Measurements from ENCODE around the gene MYO1G. TPM values are rescaled to one million over a fixed set of nuclear protein-coding genes. Genes with fewer than 3 reads are reported as not detected.

The MYO1G gene
- polyA plus RNA-seq, 1 donor: 0.59 TPM

- no peak for DNase-seq
These were observed 12.7 kb downstream of the MYO1G start for GRCh38 chr7:44965937-44966730.

GRCh38 chr7:44965441-44965903, 13.3 kb downstream of the MYO1G start:
- no peak for DNase-seq

DNA sequence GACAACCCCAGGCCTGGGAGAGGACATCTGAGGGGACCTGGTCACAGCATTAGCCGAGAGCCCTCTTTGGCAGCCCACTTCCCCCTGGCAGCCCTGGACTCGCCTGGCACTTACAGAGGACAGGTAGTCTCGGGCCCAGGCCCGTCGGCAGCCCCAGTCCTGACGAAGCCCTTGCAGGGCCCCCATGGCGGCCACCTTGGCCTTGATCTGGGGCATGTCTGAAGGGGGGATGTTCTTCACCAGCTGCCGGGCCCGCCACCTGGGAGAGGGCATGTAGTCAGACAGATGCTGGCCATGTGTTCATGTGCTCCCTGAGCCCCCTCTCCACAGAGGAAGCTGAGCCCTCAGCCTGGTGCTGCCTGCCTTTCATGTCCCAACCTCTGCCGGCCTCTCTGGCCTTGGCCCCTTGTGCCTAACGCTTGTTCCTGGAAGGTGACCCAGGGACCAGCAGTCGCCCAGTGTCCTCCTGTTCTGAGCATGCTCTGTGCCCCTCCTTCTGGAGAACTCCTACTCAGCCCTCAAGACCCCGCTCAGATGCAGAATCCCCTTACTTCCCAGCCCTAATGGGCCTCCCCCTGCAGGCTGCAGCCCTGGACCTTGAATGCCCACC, 13.9 kb downstream of the MYO1G start:
- no peak for DNase-seq

- DNase-seq: no peak
These were observed 14.4 kb downstream of the MYO1G start for GRCh38 chr7:44964384-44964830.

GRCh38 chr7:44963364-44964290, 15.2 kb downstream of the MYO1G start:
- DNase-seq: no peak

DNA sequence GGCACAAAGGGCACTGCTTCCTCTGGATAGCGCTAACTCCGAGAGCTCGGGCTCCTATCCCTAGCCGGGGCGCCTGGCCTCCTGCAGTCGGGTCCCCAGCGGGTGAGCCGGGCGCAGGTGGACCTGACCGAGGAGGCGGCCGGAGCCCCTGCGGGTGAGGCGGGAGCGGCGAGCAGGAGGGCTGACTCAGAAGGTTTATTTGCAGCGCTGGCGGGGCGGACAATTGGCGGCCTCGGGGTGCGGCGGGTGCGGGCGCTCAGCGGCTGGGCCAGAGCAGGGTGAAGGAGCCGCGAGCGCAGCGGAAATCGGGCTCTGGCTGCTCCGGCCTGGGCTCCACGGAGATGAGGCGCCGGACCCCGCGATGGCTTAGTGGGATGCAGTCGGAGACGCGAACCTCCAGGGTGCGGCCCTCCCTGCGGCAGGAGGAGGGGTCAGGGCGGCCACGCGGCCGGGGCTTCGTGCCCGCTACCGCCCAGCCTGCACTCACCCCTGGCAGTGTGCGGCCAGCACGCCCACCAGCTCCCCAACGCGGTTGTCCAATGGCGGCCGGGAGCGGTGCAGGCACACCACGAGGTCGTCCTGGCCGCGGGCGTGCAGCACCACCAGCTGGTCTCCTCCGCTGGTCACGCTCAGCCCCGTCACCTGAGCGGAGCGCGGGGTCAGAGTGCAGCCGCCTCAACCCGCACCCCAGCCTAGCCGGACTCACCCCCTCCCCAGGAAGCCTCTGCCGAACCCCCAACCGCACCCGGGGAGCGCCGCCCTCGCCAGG, 16.1 kb downstream of the MYO1G start:
- peak; percentile 39 for DNase-seq

- DNase-seq: no peak
These were observed 16.9 kb downstream of the MYO1G start for GRCh38 chr7:44961844-44962482.

GRCh38 chr7:44960011-44960580, 18.7 kb downstream of the MYO1G start:
- no peak for DNase-seq

DNA sequence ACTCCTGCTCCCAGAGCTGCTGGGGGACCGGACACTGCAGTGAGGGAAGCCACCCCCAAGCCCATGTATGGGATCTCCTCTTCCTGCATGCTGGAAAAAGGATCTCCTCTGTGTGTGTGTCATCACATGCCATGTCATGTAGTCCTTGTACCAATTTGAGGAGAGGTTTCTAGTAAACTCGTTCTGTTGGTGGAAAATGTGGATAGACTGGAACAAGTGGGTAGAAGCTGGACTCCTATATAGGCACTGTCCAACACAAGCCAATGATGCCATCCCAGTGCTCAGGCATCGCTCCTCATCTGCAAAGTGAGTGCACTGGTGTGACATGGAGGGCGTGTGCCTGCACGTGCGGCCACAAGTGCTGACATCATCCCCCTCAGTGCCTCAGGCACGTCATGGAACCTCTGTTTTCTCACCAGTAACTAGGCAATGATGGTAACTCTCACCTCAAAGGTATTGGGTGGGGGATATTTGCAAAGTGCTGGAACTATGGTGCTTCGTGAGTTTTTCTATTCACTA, 19.3 kb downstream of the MYO1G start:
- DNase-seq: no peak

DNA sequence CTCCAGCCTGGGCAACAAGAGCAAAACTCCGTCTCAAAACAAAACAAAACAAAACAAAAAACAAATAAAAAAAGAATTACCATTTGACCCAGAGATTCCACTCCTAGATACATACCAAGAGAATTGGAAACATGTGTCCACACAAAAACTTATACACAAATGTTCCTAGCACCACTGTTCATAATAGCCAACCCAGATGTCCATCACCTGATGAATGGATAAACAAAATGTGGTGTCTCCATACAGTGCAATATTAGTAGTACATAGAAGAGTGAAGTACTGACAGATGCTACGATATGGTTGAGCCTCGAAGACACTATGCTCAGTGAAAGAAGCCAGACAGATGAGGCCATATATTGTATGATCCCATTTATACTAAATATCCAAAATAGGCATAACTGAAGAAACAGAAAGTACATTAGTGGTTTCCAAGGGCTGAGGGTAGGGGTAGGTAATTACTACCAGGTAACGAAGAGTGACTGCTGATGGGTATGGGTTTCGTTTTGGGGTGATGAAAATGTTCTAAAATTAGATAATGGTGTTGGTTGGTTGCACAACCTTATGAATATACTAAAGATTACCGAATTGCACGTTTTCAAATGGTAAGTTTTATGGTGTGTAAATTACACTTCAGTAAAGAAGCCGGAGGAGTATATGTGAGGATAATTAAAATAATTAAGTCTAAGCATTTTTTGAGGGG, 20.0 kb downstream of the MYO1G start:
- no peak for DNase-seq

DNA sequence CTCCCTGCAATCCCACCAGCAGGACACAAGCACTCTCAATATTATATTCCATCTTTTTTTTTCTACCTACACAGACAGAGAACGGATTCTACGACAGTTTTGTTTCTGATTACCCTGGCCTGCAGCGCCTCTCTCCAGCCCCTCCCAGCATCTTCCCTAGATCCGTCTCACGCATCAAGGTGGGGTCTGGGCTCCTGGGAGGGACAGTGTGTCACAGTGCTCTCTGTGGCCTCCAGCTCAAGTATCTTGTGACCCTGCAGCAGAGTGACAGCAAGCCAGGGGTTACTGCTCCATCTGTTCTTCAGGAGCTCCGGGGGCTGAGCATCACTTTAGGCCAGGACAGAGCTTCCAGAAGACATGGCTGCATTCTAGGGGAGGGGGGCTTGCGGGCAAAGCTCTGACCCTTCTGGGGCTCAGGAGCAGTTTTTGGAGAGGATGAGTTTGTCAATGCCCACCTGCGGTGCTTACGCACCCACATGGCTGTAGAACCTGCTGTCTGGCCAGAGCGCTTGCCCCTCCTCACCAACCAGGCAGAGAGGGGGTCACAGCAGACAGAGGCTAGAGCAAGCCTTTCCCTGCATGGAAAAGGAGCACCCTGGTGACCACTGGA, 22.6 kb downstream of the MYO1G start:
- DNase-seq: no peak

DNA sequence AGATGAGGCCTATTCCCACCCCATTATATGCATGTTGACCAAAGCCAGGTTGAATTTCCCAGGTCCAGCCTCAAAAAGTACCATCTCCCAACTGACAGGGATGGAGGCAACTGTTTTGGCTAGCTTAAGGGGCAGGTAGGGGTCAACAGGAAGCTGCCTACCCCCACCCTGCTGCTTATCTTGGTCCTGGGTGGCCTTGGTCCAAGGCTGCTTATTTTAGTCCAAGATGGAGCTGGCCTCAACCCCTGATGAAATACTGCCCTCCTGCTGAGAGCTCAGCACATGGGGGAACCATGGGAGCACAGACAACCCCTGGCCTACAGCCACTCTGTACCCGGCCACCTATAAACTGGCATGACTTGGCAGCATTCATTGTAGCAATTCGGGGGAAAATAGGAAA, 23.1 kb downstream of the MYO1G start:
- no peak for DNase-seq

GRCh38 chr7:44953156-44953555, 25.7 kb downstream of the MYO1G start:
- no peak for DNase-seq

- no peak for DNase-seq
These were observed 29.5 kb downstream of the MYO1G start for GRCh38 chr7:44949303-44949702.

- no peak for DNase-seq
These were observed 33.3 kb downstream of the MYO1G start for GRCh38 chr7:44945479-44945878.

GRCh38 chr7:44944821-44945220, 34.0 kb downstream of the MYO1G start:
- DNase-seq: no peak

DNA sequence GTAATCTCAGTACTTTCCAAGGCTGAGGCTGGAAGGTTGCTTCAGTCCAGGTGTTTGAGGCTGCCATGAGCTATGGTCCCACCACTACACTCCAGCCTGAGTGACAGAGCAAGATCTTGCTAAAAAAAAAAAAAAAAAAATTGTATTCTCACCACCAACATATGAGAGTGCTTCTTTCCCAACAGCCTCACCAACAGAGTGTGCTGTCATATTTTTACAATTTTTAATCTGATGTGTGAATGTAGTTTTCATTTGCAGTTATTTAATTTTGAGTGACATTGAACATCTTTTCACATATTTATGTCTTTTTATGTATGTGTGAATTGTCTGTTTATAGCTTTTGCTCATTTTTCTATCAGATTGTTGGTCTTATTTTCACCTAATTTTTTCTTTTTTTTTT, 35.2 kb downstream of the MYO1G start:
- no peak for DNase-seq

- no peak for DNase-seq
These were observed 41.4 kb downstream of the MYO1G start for GRCh38 chr7:44937426-44937825.

- no peak for DNase-seq
These were observed 42.5 kb downstream of the MYO1G start for GRCh38 chr7:44936322-44936721.

DNA sequence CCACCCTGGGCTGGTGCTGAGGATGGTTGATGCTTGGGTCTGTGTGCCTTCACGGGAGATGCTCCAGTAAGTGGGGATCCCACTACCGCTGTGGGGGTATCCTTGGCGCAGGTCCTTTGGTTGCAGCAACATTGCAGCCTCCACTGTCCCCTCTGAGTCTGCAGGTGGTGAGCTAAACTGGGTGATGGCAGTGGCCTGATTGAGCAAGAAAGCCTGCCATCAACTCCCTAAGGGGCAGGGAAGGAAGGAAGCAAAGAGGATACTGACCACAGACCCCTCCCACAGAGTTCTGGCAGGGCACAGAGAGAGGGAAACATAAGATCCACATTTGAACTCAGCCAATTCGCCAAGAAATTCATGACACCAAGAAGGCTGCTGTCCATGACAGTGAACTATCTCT, 43.2 kb downstream of the MYO1G start:
- no peak for DNase-seq
